ENCODE measurements around the gene ROR2. TPM values are rescaled to one million over a fixed set of nuclear protein-coding genes. Genes with fewer than 3 reads are reported as not detected.

The ROR2 gene
- total RNA-seq, 1 experiment from 2014 or later: 5.9 TPM

DNA sequence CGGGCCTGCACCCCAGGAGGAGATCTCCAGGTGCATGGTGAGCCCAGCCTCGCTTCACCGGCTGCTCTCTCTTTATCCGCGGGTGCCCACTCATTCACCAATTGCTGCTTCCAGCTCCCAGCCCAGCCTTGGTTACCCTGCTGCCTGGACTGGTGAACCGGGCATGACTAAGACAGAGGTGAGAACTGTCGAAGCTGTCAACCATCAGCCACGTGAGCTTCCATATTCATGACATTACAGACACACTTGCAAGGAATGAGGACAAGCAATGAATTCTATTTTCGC, 220.5 kb downstream of the ROR2 start:
- H3K9me3 ChIP-seq (ENCODE audit: control insufficient read depth, insufficient read depth, low read depth, low read length): no peaks in the 10 kb centered on the region
- no peak overlapping the region for H3K4me3 ChIP-seq (ENCODE audit: low read depth in 2 of 2, low read length in 2 of 2)
- H3K4me1 ChIP-seq (ENCODE audit: control insufficient read depth, insufficient read depth, low read length): no peaks in the 10 kb centered on the region
- BruUV-seq (replicated peaks): no TSS peak
- H3K27me3 ChIP-seq (ENCODE audit: control insufficient read depth, insufficient read depth, low read length): no peaks in the 10 kb centered on the region
- POLR2A ChIA-PET: no interaction called here
- CTCF ChIA-PET: no interaction called here
- H3K27ac ChIP-seq (ENCODE audit: low read length): no peak overlapping the region
- in situ Hi-C loops (cut with HindIII; ENCODE audit: low pct_unique_long_range_greater_than_20kb, low sequenced_read_pairs) (no loop called here), intact Hi-C loops (cut with micrococcal nuclease; ENCODE audit: unreplicated experiment) (no loop called here)
- no peak for TF ChIP-seq POLR2AphosphoS5 (IDR thresholded peaks at IDR 0.05; ENCODE audit: low read depth, low read length)
- no peak for TF ChIP-seq SIN3A (IDR thresholded peaks at IDR 0.05; ENCODE audit: borderline replicate concordance, insufficient read depth, low read depth, low read length)
- no peak for TF ChIP-seq TCF7L2 (IDR thresholded peaks at IDR 0.05; ENCODE audit: low read depth, low read length)
- TF ChIP-seq CTCF (IDR thresholded peaks at IDR 0.05): no peak
- TF ChIP-seq REST (IDR thresholded peaks at IDR 0.05; ENCODE audit: insufficient read depth in 1 of 2, low read depth in 2 of 2, low read length in 1 of 2): no peak
- ATAC-seq (no peak), DNase-seq (ENCODE audit: low read depth, low spot score) (no peak)
- no peaks in the 10 kb centered on the region for H3K36me3 ChIP-seq (ENCODE audit: control insufficient read depth, insufficient read depth, low read length)

DNA sequence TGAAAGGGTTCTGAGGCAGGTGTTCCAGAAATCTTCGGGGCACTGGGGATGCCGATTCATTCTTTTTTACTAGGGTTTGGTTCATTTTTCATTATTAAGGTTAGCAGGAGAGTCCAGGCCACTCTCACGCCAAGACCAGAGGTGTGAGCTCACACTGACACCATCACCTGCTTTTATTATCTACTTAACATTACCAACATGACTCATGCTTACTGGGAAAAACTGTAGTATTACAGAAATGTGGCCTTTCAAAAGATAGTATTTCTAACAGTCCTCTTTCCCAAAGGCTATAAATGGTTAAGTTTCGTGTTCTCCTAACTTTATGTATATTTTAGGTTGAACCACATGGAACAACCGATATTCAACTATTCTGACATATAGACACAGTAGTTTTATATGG, 222.1 kb downstream of the ROR2 start:
- BruUV-seq (replicated peaks): no TSS peak
- no peak overlapping the region for H3K27ac ChIP-seq (ENCODE audit: low read length)
- H3K4me1 ChIP-seq (ENCODE audit: control insufficient read depth, insufficient read depth, low read length): no peaks in the 10 kb centered on the region
- ChIA-PET POLR2A (no interaction called here), CTCF (no interaction called here)
- in situ Hi-C loops (cut with HindIII; ENCODE audit: low pct_unique_long_range_greater_than_20kb, low sequenced_read_pairs): no loop called here
- H3K36me3 ChIP-seq (ENCODE audit: control insufficient read depth, insufficient read depth, low read length): no peaks in the 10 kb centered on the region
- intact Hi-C loops (cut with micrococcal nuclease; ENCODE audit: unreplicated experiment): loop anchor here (2.0 kb wide), 1 partner anchor 813 kb away; no protein-coding TSS in a partner anchor
- H3K9me3 ChIP-seq (ENCODE audit: control insufficient read depth, insufficient read depth, low read depth, low read length): no peaks in the 10 kb centered on the region
- H3K4me3 ChIP-seq (ENCODE audit: low read depth in 2 of 2, low read length in 2 of 2): no peak overlapping the region
- DNase-seq (ENCODE audit: low read depth, low spot score) (no peak), ATAC-seq (no peak)
- no peaks in the 10 kb centered on the region for H3K27me3 ChIP-seq (ENCODE audit: control insufficient read depth, insufficient read depth, low read length)
- TF ChIP-seq REST (IDR thresholded peaks at IDR 0.05; ENCODE audit: insufficient read depth in 1 of 2, low read depth in 2 of 2, low read length in 1 of 2): no peak

Data from Panc1 (cell line).